ENCODE results near the gene GSPT1.
A peak's percentile ranks its signal among the peaks of the same experiment; 100 is the strongest.
"Not testable (repeated sequence)": the region's sequence is repeated elsewhere in the genome, so short reads cannot be mapped to it uniquely, and the experiment has no call there.

GSPT1 gene

DNA sequence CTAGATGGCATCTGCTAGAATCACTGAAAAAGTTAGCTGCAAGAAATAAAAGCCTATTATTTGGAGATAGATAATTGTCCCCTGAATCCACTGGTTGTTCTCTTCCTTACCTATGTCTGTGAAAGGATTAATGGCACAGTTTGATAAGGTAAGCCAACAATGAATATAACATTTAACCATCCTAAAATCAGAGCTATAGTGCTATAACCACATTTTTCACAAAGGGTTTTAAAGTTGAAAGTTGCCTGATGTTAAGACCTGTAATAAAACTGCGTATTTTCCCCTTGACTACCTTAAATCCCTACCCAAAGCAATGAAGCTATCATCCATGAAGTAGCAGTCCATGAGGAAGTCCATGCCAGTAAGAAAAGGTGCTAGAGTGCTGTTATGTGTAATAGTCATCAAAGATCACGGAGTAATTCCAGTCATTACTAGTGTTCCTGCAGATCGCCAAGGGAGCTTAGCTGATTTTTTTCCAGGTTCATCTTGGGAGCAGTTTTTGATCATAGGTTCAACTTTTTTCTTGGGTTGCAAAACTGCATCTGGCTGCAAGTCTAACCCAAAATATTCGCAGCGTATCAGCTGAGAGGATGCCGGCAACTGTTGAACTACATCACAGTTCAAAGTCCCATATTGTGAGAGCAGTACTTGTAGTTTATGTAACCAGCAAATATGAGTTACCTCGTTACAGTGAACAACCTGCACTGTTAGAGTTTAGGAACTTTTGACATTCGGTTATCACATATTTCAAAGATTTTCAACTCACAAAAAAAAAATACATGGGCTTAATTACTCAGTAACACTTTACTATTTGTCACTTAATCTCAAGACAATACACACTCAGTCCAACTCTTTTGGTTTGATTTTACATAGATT lies 46.2 kb downstream of the GSPT1 start:
- DNase-seq (ENCODE audit: low read depth) = no peak

DNA sequence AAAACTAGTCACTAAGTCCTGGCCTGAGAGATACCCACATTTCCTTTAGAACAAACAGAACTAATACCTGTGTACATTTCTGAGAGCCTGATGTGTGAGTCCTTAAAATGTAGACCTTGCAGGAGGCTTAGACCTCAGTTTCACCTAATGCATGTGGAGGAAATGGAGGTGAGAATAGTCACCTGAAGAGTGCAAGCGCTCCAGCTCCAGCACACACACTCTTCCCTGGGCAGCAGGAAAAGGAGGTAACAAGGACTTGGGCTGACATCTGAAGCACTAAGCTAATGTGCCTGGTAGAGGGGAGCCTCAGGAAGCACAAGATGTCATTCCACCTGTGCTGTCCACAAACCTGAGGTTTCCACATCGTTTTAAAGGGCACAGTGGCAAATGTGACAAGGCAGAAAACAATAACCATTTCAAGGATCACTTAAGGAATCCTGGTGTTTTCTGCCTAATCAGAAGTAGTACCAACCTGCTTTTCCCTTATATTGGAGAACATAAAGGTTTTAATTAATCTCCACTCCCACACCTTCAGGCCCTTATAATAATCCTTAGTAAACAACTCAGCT lies 47.3 kb downstream of the GSPT1 start:
- no peak overlapping the region for H3K4me3 ChIP-seq (ENCODE audit: low read depth, low read length)
- DNase-seq (ENCODE audit: low read depth) = no peak

More for the DNA sequence above, 46.2 kb downstream of the GSPT1 start:
- no peak overlapping the region for H3K4me3 ChIP-seq (ENCODE audit: low read depth, low read length)

DNA sequence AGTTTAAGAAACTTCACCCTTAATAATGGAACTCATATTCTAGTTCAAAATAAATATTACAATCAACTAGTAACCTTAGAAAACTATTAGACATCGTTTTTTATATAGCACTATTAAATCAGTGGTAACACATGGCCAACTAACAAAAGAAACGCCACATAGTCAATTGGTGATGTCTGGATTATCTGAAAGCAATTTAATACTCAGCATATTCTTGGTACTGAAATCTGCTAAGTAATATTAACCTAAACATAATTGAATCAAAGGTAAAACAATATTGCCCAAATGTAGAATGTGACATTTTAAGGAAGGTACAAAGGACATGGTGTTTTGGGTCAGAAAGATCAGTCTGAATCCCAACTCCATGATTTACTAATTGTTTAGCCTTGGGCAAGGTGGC lies 53.3 kb downstream of the GSPT1 start:
- no peak for DNase-seq (ENCODE audit: low read depth)
- H3K4me3 ChIP-seq (ENCODE audit: low read depth, low read length) = no peak overlapping the region

DNA sequence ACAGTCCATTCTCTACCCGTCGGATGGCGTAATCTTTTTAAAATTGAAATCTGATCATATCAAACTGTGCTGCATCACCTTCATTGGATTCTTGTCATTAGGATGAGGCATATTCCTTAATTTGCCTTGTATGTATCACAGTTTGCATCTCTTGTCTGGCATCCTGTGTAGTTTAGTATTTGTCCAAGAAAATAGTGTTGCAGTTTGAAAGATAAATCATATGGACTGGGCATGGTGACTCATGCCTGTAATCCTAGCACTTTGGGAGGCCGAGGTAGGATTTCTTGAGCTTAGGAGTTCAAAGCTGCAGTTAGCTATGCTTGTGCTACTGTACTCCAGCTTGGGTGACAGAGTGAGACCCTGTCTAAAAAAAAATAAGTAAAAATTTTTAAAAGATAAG lies 58.6 kb downstream of the GSPT1 start:
- H3K4me3 ChIP-seq (ENCODE audit: low read depth, low read length) = no peak overlapping the region
- no peak for DNase-seq (ENCODE audit: low read depth)

DNA sequence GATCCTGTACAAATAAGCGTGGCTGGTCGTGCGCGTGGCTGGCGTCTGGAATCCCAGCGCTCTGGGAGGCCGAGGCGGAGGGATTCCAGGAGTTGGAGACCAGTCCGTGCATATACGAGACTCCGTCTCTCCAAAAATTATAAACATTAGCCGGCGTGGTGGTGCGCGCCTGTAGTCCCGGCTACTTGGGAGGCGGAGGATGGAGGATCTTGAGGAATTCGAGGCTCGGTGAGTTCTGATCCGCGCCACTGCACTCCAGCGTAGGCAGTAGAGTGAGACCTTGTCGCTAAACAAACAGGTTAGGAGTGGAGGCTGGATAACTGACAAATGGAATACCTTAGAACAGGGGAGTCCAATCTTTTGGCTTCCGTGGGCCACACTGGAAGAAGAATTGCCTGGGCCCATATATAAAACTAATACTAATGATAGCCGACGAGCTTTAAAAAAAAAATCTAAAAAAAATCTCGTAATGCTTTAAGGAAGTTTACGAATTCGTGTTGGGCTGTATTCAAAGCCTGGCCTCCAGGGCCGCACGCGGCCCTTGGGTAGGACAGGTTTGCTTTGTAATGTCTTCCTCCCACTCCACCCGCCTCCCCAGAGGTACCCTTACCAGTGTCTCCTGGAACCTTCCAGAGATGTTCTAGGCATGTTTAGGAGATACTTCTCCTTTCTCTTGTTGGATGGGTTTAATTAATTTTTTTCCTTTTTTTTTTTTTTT lies 63.5 kb downstream of the GSPT1 start:
- no peak for DNase-seq (ENCODE audit: low read depth)
- H3K4me3 ChIP-seq (ENCODE audit: low read depth, low read length) = peak overlapping the region; percentile 84

DNA sequence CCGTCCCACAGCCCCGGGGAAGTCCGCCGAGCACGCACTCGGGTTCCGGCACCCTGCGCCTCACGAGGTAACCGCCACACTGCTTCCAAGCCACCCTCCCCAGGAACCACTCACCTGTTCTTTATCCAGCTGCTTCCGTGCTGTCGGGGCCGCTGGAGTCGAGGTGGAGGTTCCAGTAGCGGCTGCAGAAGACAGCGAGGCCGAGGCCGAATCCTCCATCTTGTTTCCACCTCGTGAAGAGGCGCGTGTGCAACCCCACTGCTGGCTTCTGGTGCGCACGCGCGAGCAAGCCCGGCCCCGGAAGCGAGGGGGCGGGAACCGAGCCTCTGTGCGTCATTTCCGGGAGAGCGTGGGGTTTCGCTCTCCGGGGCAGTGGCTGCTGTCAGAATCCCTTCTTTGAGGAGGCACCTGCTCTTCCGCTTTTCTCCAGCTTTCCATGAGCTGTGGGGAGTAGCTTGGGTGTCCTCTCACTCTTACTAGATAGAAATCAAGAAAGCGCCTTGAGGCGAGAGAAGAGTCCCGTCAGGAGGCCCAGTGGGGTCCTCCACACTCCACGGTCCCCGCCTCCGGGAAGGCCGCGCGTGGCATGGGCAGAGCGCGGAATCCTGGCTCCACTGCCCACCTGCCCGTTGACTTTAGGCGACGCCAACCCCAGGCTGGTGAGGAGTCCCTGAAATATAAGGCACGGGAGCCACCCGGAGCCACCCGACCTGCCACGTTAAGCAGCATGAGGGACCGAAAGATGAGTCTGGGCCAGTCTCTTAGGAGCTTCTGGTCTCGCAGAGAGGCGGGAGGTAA lies 64.3 kb downstream of the GSPT1 start, which contains the start of gene RSL1D1:
Gene RSL1D1 (minus strand): TSS at position 249 of the 798 bp plus-strand sequence. CDS start 30 bp downstream, at position 219.
- H3K4me3 ChIP-seq (ENCODE audit: low read depth, low read length) = peak within 1 kb of the TSS; percentile 84
- peak; percentile 73 for DNase-seq (ENCODE audit: low read depth)

DNA sequence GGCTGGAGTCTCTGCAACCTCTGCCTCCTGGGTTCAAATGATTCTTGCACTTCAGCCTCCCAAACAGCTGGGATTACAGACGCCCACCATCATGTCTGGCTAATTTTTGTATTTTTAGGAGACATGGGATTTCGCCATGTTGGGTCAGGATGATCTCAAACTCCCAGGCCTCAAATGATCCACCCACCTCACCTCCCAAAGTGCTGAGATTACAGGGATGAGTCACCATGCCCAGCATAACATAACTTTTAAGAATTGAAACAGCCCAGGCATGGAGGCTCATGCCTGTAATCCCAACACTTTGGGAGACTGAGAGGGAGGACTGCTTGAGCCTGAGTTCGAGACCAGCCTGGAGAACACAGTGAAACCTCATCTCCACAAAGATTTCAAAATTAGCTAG lies 66.9 kb downstream of the GSPT1 start:
- no peak overlapping the region for H3K4me3 ChIP-seq (ENCODE audit: low read depth, low read length)
- peak; percentile 23 for DNase-seq (ENCODE audit: low read depth)

DNA sequence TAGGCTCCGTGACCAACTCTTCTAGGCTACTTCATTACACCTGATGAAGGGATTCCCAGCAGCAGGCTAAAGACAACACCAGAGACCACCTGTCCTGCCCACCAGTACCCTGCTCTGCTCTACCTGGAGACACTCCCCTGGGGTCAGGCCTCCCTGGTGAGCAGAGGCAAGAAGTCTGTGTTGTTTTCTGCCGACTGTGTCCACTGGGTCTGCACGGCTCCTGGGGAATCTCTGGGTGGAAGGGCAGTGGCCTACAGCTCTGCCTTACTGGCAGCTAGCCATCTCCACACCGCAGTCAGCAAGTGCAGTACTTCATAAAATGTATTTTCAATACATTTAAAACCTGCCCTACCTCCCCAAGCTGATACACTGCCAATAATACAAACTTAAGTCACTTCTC lies 71.3 kb downstream of the GSPT1 start:
- no peak for DNase-seq (ENCODE audit: low read depth)

DNA sequence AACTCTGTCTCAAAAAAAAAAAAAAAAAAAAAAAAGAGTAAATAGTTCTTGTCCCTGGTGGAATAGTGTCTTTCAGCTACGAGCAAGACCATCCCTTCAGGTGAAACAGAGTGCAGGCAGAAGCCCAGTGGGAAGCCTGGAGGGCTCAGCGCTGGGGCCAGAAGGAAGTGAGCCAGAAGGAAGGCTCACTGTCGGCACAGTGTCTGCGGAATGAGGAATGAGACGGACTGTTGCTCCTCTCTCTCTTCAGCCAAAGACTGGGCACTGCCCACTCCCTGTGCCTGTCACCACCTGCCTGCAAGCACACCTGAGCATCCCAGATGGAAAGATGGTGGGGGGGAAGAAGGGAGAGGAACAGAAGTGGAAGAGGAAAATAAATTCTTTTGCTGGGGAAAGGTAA lies 71.9 kb downstream of the GSPT1 start:
- no peak for DNase-seq (ENCODE audit: low read depth)
- no peak overlapping the region for H3K4me3 ChIP-seq (ENCODE audit: low read depth, low read length)

More for the DNA sequence above, 71.3 kb downstream of the GSPT1 start:
- no peak overlapping the region for H3K4me3 ChIP-seq (ENCODE audit: low read depth, low read length)

DNA sequence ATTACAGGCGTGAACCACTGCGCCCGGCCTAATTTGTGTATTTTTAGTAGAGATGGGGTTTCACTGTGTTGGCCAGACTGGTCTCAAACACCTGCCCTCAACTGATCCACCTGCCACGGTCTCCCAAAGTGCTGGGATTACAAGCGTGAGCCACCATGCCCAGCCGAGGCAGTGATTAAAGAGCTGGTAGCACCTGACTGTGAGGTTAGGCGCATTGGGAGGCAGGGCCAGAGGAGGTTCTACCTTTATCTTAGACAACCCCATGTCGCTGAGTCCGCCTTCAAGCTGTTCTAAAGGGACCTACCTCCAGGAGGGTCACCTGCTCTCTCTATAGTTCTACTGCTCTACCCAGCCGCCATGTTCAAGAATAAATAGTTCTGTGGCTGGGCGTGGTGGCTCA lies 72.5 kb downstream of the GSPT1 start:
- no peak for DNase-seq (ENCODE audit: low read depth)
- H3K4me3 ChIP-seq (ENCODE audit: low read depth, low read length) = no peak overlapping the region

DNA sequence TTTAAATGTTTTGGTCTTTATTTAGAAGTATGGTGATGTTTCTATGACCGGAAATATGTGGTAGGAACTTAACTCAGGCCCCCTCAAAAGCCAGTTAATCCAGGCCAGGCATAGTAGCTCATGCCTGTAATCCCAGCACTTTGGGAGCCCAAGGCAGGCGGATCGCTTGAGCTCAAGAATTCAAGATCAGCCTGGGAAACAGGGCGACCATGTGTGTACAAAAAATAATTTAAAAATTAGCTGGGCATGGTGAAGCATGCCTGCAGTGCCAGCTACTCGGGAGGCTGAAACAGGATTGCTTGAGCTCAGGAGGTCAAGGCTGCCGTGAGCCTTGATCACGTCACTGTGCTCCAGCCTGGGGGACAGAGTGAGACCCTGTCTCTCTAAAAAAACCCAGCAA lies 74.7 kb downstream of the GSPT1 start:
- no peak overlapping the region for H3K4me3 ChIP-seq (ENCODE audit: low read depth, low read length)

DNA sequence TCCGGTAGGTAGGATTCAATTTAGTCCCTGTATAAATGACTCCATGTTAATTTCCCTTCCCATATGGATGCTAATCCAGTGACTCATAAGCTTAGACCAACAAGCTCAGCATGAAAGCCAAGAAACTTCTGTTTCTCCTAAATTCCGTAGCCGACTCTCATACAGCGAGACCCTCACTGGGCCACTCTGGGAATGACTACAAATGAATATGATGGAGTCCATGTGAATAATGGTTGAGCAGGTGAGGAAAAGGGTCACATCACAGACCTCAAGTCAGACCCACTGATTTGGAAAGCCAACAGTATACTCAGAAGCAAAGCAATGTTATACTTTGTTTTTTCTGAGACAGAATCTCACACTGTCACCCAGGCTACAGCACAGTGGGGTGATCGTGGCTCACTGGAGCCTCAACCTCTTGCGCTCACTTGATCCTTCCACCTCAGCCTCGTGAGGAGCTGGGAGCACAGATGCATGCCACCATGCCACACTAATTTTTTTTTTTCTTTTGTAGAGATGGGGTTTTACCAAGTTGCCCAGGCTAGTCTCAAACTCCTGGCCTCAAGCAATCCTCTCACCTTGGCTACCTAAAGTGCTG lies 79.0 kb downstream of the GSPT1 start:
- no peak overlapping the region for H3K4me3 ChIP-seq (ENCODE audit: low read depth, low read length)
- DNase-seq (ENCODE audit: low read depth) = peak; percentile 55

More for the DNA sequence above, 74.7 kb downstream of the GSPT1 start:
- DNase-seq (ENCODE audit: low read depth) = no peak

DNA sequence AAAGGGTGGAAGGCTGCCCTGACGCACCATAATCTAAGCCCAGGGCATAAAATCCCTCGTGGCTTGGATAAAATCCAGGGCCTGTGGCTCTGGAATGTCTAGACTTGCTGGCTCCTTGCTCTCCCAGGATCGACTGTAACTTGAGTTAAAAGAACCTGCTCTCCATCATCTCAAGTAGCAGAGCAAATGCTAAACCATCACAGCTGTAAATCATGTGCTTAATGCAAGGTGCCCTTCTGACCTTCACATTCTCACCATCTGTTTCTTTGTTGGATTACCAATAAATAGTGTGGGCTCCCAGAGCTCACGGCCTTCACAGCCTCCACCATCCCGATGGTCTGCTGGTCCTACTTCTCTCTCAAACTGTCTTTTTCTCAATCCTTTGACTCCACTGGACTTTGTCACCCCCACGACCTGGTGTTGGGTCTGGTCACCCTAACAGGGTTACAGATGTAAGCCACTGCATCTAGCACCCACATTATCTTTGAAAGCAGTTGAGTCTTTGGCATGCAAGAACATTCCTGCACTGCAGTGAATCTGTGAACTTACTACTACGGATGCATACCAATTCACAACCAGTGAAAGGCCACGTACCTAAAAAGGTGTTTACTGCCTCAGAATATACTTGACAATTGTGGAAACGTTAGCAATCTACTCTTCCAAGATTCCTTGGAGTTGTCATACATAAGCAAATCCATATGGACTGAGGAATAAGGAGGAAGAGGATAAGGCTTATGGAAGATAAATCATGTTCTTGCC lies 79.7 kb downstream of the GSPT1 start:
- peak; percentile 56 for DNase-seq (ENCODE audit: low read depth)
- no peak overlapping the region for H3K4me3 ChIP-seq (ENCODE audit: low read depth, low read length)

DNA sequence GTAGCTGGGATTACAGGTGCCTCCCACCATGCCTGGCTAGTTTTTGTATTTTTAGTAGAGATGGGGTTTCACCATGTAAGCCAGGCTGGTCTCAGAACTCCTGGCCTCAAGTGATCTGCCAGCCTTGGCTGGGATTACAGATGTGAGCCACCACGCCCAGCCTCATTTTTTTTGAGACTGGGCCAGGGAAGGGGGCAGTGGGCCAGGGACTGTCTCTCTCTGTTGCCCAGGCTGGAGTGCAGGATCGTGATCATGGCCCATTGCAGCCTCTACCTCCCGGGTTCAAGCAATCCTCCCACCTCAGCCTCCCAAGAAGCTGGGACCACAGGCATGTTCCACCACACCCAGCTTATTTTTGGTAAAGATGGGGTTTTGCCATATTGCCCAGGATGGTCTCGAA lies 80.4 kb downstream of the GSPT1 start:
- no peak overlapping the region for H3K4me3 ChIP-seq (ENCODE audit: low read depth, low read length)
- DNase-seq (ENCODE audit: low read depth) = no peak

DNA sequence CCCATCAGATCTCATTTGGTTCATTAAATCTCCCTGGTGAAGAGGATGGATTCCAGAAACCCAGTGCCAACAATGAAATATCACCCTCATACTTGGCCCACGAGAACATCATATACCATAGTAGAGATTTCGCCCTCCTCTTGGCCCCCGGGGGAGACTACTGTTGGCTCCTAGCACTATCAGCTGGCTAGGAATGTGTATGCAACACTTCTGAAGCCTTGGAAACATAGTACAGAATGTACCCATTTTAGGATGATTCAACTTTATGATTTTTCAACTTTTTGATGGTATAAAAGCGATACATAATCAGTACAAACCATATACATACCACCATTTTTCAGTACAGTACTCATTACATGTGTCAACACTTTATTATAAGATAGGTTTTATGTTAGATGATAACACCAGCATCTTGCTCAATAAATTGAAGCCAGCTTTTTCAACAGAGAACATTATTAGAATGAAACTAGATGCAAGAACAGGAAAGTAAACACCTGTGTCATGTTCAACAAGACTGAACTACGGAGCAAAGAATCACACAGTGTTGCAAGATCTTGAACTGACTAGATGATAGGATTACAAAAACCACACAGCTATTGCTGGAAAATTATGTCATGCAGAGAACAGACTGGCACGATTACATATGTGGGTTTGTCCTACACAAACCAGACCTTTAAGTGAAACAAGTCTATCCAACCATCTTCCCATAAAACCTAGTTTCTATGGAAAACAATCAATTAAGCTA lies 81.6 kb downstream of the GSPT1 start:
- H3K4me3 ChIP-seq (ENCODE audit: low read depth, low read length) = no peak overlapping the region
- peak; percentile 88 for DNase-seq (ENCODE audit: low read depth)

DNA sequence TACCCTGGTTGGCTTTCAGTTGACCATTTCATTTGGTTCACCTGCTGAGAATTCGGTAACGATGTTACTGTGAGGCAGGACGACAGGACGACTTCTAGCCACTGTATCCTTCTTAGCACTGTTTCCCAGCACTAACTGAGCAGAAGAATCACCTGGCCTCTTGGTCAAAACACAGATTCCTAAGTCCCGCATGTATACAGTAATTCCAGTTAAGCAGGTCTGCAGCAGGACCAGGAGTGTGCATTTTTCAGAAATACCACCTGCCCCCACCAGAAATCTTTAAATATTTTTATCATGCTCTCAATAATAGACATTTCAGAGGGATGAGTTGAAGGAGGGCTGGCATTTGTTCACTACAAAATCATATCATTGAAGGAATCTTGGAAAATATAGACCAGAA lies 87.1 kb downstream of the GSPT1 start:
- H3K4me3 ChIP-seq (ENCODE audit: low read depth, low read length) = no peak overlapping the region
- no peak for DNase-seq (ENCODE audit: low read depth)

DNA sequence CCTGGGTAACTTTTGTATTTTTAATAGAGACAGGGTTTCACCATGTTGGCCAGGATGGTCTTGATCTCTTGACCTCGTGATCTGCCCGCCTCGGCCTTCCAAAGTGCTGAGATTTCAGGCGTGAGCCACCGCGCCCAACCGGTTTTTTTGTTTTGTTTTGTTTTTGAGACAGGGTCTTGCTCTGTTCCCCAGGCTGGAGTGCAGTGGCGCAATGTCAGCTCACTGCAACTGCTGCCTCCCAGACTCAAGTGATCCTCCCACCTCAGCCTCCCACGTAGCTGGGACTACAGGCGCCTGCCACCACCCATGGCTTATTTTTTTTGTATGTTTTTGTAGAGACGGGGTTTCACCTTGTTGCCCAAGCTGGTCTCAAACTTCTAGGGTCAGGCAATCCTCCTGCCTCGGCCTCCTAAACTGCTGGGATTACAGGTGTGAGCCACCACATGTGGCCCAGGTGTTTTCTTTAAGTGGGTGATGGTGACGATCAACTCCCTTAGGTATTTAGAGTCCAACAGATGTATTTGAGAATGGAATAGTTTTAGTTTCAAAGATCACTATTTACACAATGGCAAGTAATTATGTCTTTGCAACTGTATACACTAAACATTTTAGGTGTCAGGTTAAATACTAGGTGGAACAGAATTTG lies 90.1 kb downstream of the GSPT1 start:
- not testable (repeated sequence) for DNase-seq (ENCODE audit: low read depth); H3K4me3 ChIP-seq (ENCODE audit: low read depth, low read length)

Data from skeletal muscle cell (primary cell).